Mucosa of rectum (tissue), 2 donors: ENCODE data around the gene SLC2A5.

Source experiments
- H3K27ac ChIP-seq, 2 donors: one replicate each; pipeline ENCODE4 v1.7.0; 2013; ENCODE audit warnings: inconsistent platforms in 2 of 2, low read depth in 2 of 2, low read length in 2 of 2
- H3K27me3 ChIP-seq, 2 donors: one replicate each; pipeline ENCODE4 v1.7.0; 2013; ENCODE audit warnings: low read length in 2 of 2; ENCODE audit not compliant: control insufficient read depth in 2 of 2, insufficient read depth in 2 of 2
- H3K36me3 ChIP-seq, 2 donors: one replicate each; pipeline ENCODE4 v1.7.0; 2013; ENCODE audit warnings: low read length in 2 of 2; ENCODE audit not compliant: control insufficient read depth in 2 of 2, insufficient read depth in 2 of 2
- H3K4me1 ChIP-seq, 2 donors: one replicate each; pipeline ENCODE4 v1.7.0; 2013; ENCODE audit warnings: low read length in 2 of 2, mild to moderate bottlenecking in 1 of 2; ENCODE audit not compliant: control insufficient read depth in 2 of 2, insufficient read depth in 2 of 2
- H3K4me3 ChIP-seq, 2 donors: one replicate each; pipeline ENCODE4 v1.7.0; 2013; ENCODE audit warnings: low read length in 2 of 2
- H3K9ac ChIP-seq, 2 donors: one replicate each; pipeline ENCODE4 v1.7.0; 2013; ENCODE audit warnings: low read length in 2 of 2, low read depth in 1 of 2, mild to moderate bottlenecking in 1 of 2
- H3K9me3 ChIP-seq, 2 donors: one replicate each; pipeline ENCODE4 v1.7.0; 2013; ENCODE audit warnings: low read length in 2 of 2; ENCODE audit not compliant: control insufficient read depth in 2 of 2
- donor health status: healthy.
- donor health status: Normal muscosa, but diverticular disease.

Gene SLC2A5, protein sequence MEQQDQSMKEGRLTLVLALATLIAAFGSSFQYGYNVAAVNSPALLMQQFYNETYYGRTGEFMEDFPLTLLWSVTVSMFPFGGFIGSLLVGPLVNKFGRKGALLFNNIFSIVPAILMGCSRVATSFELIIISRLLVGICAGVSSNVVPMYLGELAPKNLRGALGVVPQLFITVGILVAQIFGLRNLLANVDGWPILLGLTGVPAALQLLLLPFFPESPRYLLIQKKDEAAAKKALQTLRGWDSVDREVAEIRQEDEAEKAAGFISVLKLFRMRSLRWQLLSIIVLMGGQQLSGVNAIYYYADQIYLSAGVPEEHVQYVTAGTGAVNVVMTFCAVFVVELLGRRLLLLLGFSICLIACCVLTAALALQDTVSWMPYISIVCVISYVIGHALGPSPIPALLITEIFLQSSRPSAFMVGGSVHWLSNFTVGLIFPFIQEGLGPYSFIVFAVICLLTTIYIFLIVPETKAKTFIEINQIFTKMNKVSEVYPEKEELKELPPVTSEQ

DNA sequence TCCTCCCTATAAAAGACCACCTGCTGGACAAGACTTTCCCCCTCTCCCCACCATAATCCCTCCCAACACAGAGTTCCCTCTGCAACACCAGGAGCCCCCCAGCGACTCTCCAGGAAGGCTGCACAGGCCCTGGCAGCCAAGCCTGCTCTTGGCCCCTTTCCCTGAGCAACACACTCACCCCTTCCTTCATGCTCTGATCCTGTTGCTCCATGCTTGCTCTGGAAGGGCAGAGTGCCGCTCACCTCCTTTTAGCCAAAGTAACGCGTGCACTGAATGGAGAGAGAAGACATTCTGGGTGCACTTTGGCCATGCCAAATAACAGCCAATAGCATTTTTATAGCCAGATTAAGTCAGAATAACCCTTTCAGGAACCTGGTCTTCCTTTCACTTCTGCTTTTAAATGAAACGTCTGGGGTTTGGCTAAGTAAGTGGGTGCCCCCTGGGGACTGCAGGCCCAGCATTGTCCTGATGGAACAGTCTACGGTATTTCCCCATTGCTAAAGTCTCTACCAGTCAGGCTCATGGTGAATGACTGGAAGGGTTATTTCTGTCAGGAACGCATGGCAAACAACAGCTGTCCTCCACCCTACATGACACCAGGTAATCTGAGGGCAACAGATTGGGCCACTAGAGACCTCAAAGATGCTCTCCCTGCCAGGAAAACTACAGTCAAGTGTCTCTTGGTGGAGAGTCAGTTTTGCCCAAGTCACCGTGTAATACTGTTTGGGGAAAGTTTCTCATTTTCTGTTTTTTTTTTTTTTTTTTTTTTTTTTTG, at the start of gene SLC2A5:
Gene SLC2A5, minus strand, starts transcription at position 310 of the 775 bp plus-strand sequence. Its CDS starts 99 bp downstream, at position 211.
- no peaks in the 10 kb centered on the region for H3K36me3 ChIP-seq
- peak within 1 kb of the TSS; percentile 57 to 64 for H3K4me3 ChIP-seq
- H3K27me3 ChIP-seq = no peaks in the 10 kb centered on the region
- peaks cover 8 to 12% of the 10 kb centered on the region in 2 donors for H3K4me1 ChIP-seq
- H3K9ac ChIP-seq = peak within 1 kb of the TSS; percentile 26 to 41
- H3K9me3 ChIP-seq = no peaks in the 10 kb centered on the region
- peak within 1 kb of the TSS; percentile 54 to 68 for H3K27ac ChIP-seq

DNA sequence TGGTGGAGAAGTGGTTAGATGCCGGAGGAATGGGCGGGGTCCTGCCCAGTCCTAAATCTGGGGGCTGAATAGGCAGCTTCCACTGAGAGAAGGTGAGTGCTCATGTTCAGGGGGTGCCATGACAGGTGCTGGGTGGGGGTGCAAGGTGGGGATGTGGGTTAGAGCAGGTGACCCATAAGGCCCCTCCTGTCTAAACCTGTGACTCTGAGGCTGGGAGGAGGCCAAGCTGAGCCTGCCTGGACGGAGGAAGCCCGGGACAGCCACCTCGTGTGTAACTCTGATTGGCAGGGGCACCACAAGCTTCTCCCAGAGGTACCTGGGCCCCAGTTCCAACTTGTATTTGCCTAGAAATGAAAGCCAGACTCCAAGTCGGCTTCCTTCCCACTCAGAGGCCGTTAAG, 48.8 kb upstream of the SLC2A5 start:
- Histone ChIP-seq H3K27me3 (no peaks in the 10 kb centered on the region), H3K36me3 (no peaks in the 10 kb centered on the region), H3K9ac (no peak overlapping the region), H3K27ac (no peak overlapping the region), H3K4me3 (no peak overlapping the region), H3K9me3 (no peaks in the 10 kb centered on the region), H3K4me1 (peaks cover 0 to 6% of the 10 kb centered on the region in 2 donors)

DNA sequence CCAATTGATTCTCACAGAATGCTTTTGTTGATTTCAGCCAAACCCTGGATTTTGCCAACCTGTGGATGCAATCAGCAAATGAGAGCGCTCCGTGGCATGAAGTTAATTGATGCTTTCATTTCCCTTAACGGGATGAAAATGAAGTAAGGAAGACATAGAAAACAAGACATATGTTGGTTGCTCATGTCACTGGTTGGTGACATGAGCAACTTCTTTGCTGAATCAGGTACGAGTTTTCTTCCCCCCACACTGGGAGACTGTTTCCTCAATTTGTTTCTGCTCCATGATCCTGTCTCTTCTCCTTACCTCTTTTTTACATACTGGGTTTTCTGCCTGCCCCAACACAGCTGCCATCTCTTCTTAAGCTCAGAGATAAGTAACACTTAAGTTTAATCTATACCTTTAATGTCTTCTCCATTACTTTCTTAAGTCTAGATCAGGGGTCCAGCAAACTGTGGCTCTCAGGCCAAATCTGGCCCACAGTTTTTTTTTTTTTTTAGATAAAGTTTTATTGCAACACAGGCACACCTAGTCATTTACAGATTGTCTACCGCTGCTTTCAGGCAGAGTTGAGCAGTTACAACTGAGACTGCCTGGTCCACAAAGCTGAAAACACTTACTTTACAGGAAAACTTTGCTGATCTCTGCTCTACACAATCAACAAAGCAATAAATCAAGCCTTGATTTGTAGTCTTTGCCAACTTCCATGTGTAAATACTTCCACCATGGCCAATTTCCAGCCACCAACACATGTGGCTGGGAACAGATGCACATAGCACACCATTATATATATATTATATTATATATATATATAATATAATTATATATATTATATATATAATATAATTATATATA, 46.1 kb upstream of the SLC2A5 start:
- Histone ChIP-seq H3K27me3 (no peaks in the 10 kb centered on the region), H3K4me3 (no peak overlapping the region), H3K4me1 (peaks cover 3 to 12% of the 10 kb centered on the region in 2 donors), H3K36me3 (peaks cover 0 to 4% of the 10 kb centered on the region in 2 donors), H3K27ac (no peak overlapping the region), H3K9ac (no peak overlapping the region), H3K9me3 (no peaks in the 10 kb centered on the region)

DNA sequence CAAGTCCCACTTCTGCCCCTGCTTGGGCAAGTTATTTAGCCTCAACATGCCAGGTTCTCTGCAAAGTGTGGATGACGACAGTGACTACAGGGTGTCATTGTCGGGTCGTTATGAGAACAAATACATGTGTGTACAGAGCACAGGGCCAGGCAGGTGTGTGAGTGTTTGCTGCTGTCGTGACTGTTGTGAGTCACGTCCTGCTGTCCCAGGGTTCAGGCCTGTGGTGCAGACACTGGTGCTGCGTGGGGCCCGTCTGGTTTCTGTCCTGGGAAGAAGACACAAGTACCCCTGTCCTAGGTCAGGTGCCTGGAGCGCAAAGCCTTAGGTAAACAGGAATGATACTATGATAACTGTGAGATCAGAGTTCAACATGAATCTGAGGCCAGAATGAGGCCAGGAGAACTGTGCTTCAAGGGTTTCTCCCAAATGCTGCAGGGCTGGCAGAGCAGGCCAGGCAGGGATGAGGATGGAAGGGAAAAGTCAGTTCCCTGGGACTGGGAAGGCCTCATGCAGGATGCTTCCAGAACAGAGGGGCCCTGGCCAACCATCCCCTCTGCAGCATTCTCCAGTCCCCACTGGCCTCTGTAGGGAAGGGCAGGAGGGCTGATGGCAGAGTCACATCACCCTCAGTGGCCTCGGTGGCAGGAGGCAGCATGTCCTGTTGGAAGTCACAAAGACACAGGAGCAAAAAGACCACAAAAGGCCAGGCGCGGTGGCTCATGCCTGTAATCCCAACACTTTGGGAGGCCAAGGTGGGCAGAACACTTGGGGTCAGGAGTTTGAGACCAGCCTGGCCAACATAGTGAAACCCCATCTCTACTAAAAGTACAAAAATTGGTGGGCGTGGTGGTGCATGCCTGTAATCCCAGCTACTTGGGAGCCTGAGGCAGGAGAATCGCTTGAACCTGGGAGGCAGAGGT, 43.8 kb upstream of the SLC2A5 start:
- H3K36me3 ChIP-seq = peaks cover 0 to 8% of the 10 kb centered on the region in 2 donors
- H3K9ac ChIP-seq = no peak overlapping the region
- H3K4me3 ChIP-seq = no peak overlapping the region
- peaks cover 3 to 12% of the 10 kb centered on the region in 2 donors for H3K4me1 ChIP-seq
- H3K9me3 ChIP-seq = no peaks in the 10 kb centered on the region
- H3K27me3 ChIP-seq = no peaks in the 10 kb centered on the region
- H3K27ac ChIP-seq = no peak overlapping the region

DNA sequence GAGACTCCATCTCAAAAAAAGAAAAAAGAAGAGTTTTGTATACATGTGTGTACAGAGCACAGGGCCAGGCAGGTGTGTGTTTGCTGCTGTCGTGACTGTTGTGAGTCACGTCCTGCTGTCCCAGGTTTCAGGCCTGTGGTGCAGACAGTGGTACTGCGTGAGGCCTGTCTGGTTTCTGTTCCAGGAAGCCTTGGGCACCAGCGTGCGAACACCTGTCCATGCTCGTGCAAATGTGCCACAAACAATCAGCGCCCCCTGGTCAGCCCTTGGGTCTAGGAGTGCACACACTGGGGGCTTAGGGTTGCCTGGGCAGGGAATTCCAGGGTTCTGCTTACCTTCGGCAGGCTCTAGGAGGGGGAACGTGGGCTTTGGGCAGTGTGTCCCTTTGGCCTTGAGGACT, 42.5 kb upstream of the SLC2A5 start:
- peaks cover 3 to 12% of the 10 kb centered on the region in 2 donors for H3K4me1 ChIP-seq

DNA sequence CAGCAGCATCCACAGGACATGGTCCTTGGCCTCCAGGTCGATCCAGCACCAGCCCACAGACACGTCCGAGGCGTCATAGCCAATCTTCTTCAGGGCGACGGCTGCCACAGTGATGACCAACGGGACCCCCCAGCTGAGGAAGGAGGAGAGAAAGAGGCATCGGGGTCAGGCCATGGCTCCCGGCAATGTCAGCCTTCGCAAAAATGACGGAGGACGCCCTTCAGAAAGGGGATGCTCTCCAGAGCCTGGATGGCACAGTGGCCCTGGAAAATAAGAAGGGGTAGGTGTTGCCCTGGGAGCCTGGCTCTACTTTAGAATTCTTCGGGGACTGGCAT, 41.9 kb upstream of the SLC2A5 start:
- H3K36me3 ChIP-seq = peaks cover 3 to 8% of the 10 kb centered on the region in 2 donors
- no peak overlapping the region for H3K27ac ChIP-seq
- no peak overlapping the region for H3K9ac ChIP-seq
- no peaks in the 10 kb centered on the region for H3K27me3 ChIP-seq
- no peaks in the 10 kb centered on the region for H3K9me3 ChIP-seq
- H3K4me3 ChIP-seq = no peak overlapping the region
- H3K4me1 ChIP-seq = peaks cover 3 to 12% of the 10 kb centered on the region in 2 donors

More for the DNA sequence above, 42.5 kb upstream of the SLC2A5 start:
- Histone ChIP-seq H3K27ac (no peak overlapping the region), H3K36me3 (peaks cover 3 to 8% of the 10 kb centered on the region in 2 donors), H3K9ac (no peak overlapping the region), H3K4me3 (no peak overlapping the region), H3K9me3 (no peaks in the 10 kb centered on the region), H3K27me3 (no peaks in the 10 kb centered on the region)

DNA sequence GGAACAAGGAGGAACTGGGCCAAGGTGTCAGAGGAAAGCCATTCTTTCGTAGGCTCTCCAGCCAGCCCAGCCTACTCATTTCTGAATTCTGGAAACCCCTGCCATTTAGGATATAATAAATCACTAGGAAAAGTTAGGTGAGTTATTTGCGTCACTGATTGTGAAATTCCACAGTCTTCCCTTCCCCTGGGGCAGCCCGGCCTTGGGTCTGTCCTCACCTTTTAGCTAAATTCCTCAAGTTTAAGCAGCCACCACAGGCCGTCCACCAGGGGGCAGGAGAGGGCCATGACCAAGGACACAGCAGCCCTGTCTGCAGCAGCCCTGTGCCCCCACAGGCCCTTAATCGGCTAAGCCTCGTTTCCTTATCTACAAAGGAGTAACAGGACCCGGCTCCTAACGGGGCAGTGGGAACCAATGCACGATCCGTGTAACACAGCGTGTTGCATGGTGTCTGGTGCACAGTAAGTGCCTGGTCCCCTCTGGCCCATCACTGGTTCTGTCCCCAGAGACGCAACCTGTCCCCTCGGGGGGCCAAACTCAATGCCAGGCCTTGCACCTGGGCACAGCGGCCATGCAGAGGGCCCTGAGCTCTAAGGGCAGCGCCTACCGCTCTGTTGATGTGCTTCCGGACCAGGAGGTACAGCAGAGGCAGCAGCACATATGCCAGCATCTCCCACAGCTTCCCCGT, 41.4 kb upstream of the SLC2A5 start:
- Histone ChIP-seq H3K27me3 (no peaks in the 10 kb centered on the region), H3K9ac (no peak overlapping the region), H3K4me3 (no peak overlapping the region), H3K4me1 (peaks cover 3 to 12% of the 10 kb centered on the region in 2 donors), H3K36me3 (peaks cover 3 to 8% of the 10 kb centered on the region in 2 donors), H3K9me3 (no peaks in the 10 kb centered on the region), H3K27ac (no peak overlapping the region)

DNA sequence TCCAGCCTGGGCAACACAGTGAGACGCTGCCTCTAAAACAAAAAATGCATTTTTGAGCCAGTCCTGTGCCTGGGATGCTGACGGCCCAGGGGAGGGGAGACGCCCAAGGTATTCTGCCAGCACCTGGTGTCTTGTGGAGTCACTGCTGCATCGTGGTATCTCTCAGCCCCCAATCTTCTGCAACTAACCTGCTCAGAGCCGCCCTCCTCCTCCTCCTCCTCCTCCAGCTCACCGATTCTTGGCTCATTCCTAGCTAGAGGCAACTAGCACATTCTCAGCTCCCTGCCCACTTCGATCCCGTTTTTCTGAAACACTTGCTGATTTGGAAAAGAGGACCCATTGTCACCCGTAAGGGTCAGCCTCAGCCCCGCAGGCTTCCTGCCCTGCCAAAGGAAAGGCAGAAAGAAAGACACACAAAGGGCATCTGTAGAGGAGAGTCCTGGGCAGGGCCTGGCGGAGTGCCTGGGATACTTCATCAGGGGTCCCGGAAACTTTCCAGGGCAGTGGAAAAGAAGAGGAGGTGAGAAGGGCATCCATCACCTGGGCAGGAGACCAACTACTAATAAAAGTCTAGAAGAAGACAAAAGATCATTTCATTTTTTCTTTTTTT, 38.7 kb upstream of the SLC2A5 start:
- H3K27me3 ChIP-seq = no peaks in the 10 kb centered on the region
- no peaks in the 10 kb centered on the region for H3K9me3 ChIP-seq
- H3K4me3 ChIP-seq = no peak overlapping the region
- peaks cover 14 to 19% of the 10 kb centered on the region in 2 donors for H3K36me3 ChIP-seq
- H3K9ac ChIP-seq = no peak overlapping the region
- H3K27ac ChIP-seq = no peak overlapping the region
- peaks cover 3 to 6% of the 10 kb centered on the region in 2 donors for H3K4me1 ChIP-seq
